BE2C (cell line): ENCODE results near the gene FAM13C.
"Not testable (repeated sequence)": the region's sequence is repeated elsewhere in the genome, so short reads cannot be mapped to it uniquely, and the experiment has no call there.

ENCODE experiments used
- DNase-seq: peaks from one replicate; pipeline ENCODE4 v3.0.0-alpha.2; 2020
- H3K27me3 ChIP-seq: fragments of 250-450 bp; sonication (Bioruptor Pico); 2 replicates; pipeline ENCODE4 v1.5.1; 2020; ENCODE audit warnings: mild to moderate bottlenecking
- H3K36me3 ChIP-seq: fragments of 250-450 bp; sonication (Bioruptor Pico); 2 replicates; pipeline ENCODE4 v1.5.1; 2020; ENCODE audit warnings: mild to moderate bottlenecking
- H3K4me1 ChIP-seq: fragments of 250-450 bp; sonication (Bioruptor Pico); 2 replicates; pipeline ENCODE4 v1.5.1; 2020
- H3K4me3 ChIP-seq: 2 replicates; pipeline ENCODE4 v1.5.1; 2011; ENCODE audit warnings: low read depth, low read length
- H3K9me3 ChIP-seq: fragments of 250-450 bp; sonication (Bioruptor Pico); 2 replicates; pipeline ENCODE4 v1.5.1; 2020
- TF ChIP-seq, protein P1 (sequence below): IDR thresholded peaks from 2 replicates; pipeline ENCODE4 v1.5.1; 2012; ENCODE audit warnings: mild to moderate bottlenecking, low read depth, low read length

FAM13C gene

GRCh38 chr10:59227136-59227673 lies 135.1 kb downstream of the FAM13C start:
- no peaks in the 10 kb centered on the region for H3K27me3 ChIP-seq
- TF ChIP-seq, protein P1, sequence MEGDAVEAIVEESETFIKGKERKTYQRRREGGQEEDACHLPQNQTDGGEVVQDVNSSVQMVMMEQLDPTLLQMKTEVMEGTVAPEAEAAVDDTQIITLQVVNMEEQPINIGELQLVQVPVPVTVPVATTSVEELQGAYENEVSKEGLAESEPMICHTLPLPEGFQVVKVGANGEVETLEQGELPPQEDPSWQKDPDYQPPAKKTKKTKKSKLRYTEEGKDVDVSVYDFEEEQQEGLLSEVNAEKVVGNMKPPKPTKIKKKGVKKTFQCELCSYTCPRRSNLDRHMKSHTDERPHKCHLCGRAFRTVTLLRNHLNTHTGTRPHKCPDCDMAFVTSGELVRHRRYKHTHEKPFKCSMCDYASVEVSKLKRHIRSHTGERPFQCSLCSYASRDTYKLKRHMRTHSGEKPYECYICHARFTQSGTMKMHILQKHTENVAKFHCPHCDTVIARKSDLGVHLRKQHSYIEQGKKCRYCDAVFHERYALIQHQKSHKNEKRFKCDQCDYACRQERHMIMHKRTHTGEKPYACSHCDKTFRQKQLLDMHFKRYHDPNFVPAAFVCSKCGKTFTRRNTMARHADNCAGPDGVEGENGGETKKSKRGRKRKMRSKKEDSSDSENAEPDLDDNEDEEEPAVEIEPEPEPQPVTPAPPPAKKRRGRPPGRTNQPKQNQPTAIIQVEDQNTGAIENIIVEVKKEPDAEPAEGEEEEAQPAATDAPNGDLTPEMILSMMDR = peak; percentile 36
- no peak for DNase-seq
- H3K4me1 ChIP-seq = peaks cover 5% of the 10 kb centered on the region
- H3K4me3 ChIP-seq = no peak overlapping the region
- H3K36me3 ChIP-seq = peaks cover 12% of the 10 kb centered on the region
- no peaks in the 10 kb centered on the region for H3K9me3 ChIP-seq

DNA sequence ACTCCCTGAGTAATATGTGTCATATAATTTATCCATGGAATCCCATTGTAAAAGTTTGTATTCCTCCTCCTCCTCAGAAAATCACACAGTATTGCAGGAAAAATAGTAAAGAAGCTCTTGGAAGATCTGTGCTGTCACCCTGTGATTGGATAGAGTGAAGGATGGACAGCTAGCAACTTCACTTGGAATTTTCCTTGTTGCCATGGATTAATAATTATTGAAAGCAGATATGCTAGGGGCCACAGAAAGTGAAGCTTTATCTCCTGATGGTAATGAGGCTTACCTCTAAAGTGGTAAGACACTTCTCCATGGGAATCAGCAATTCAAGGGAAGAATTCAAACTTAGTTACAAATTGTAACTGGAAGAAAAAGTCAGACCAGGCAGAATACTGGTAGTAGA lies 137.1 kb downstream of the FAM13C start:
- Histone ChIP-seq H3K4me1 (no peaks in the 10 kb centered on the region; the same call in 1 of the 2 replicates), H3K36me3 (peaks cover 17% of the 10 kb centered on the region), H3K9me3 (no peaks in the 10 kb centered on the region), H3K27me3 (no peaks in the 10 kb centered on the region), H3K4me3 (no peak overlapping the region)
- TF ChIP-seq, protein P1 = no peak
- no peak for DNase-seq

DNA sequence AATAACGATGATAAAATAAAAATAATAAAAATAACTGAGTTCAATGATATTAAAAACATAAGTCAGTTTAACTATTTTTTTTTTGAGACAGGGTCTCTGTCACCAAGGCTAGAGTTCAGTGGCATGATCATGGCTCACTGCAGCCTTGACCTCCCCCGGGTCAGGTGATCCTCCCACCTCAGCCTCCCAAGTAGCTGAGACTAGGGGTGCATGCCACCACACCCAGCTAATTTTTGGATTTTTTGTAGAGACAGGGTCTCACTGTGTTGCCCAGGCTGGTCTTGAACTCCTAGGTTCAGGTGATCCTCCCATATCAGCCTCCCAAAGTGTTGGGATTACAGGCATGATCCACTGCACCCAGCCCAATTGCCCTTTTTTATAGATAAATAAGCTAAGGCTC lies 138.8 kb downstream of the FAM13C start:
- peaks cover 13% of the 10 kb centered on the region for H3K36me3 ChIP-seq
- H3K27me3 ChIP-seq, H3K4me3 ChIP-seq, H3K4me1 ChIP-seq, H3K9me3 ChIP-seq, DNase-seq: not testable (repeated sequence)

- no peaks in the 10 kb centered on the region for H3K9me3 ChIP-seq
- TF ChIP-seq, protein P1 = no peak
- H3K27me3 ChIP-seq = no peaks in the 10 kb centered on the region
- peaks cover 13% of the 10 kb centered on the region for H3K36me3 ChIP-seq
- no peak for DNase-seq
- no peaks in the 10 kb centered on the region; the same call in 1 of the 2 replicates for H3K4me1 ChIP-seq
- H3K4me3 ChIP-seq = no peak overlapping the region
Observed at GRCh38 chr10:59222788-59223187, 139.6 kb downstream of the FAM13C start.

GRCh38 chr10:59216178-59216869 lies 146.0 kb downstream of the FAM13C start:
- H3K9me3 ChIP-seq = no peaks in the 10 kb centered on the region
- DNase-seq = no peak
- H3K4me1 ChIP-seq = no peaks in the 10 kb centered on the region
- no peak overlapping the region for H3K4me3 ChIP-seq
- H3K27me3 ChIP-seq = no peaks in the 10 kb centered on the region
- H3K36me3 ChIP-seq = peaks cover 13% of the 10 kb centered on the region
- TF ChIP-seq, protein P1 = no peak

GRCh38 chr10:59214160-59214559 lies 148.2 kb downstream of the FAM13C start:
- no peak overlapping the region for H3K4me3 ChIP-seq
- DNase-seq = no peak

More at GRCh38 chr10:59214160-59214559, 148.2 kb downstream of the FAM13C start:
- Histone ChIP-seq H3K4me1 (no peaks in the 10 kb centered on the region), H3K36me3 (peaks cover 31% of the 10 kb centered on the region), H3K27me3 (no peaks in the 10 kb centered on the region), H3K9me3 (no peaks in the 10 kb centered on the region)
- TF ChIP-seq, protein P1 = no peak
